ENCODE data around the gene GTF2F2.

Gene GTF2F2

DNA sequence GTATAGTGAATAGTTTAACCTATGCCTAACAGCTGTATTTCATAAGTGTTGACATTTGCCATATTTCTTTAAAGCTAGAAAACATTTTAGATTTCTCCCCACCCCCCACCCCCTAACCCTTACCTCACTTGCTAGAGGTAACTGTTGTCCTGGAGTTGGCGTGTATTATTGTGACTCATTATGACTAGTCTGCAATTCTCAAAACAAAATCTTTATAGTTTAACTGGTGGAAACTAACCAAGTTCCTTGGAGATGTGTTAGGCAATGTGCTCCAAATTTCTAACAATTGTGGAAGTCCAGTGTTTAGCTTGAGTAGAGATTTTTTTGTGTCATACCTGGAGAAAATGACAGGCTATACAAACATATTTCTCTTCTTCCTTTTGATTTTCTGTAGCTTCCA is 42.5 kb downstream of the GTF2F2 start:
- DNase-seq (ENCODE audit: low read depth), result no peak
- no peak overlapping the region for H3K4me3 ChIP-seq (ENCODE audit: low read depth, low read length)
- TF ChIP-seq, protein P1, sequence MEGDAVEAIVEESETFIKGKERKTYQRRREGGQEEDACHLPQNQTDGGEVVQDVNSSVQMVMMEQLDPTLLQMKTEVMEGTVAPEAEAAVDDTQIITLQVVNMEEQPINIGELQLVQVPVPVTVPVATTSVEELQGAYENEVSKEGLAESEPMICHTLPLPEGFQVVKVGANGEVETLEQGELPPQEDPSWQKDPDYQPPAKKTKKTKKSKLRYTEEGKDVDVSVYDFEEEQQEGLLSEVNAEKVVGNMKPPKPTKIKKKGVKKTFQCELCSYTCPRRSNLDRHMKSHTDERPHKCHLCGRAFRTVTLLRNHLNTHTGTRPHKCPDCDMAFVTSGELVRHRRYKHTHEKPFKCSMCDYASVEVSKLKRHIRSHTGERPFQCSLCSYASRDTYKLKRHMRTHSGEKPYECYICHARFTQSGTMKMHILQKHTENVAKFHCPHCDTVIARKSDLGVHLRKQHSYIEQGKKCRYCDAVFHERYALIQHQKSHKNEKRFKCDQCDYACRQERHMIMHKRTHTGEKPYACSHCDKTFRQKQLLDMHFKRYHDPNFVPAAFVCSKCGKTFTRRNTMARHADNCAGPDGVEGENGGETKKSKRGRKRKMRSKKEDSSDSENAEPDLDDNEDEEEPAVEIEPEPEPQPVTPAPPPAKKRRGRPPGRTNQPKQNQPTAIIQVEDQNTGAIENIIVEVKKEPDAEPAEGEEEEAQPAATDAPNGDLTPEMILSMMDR (IDR thresholded peaks at IDR 0.05; ENCODE audit: low read depth, low read length, missing control alignments), result no peak

DNA sequence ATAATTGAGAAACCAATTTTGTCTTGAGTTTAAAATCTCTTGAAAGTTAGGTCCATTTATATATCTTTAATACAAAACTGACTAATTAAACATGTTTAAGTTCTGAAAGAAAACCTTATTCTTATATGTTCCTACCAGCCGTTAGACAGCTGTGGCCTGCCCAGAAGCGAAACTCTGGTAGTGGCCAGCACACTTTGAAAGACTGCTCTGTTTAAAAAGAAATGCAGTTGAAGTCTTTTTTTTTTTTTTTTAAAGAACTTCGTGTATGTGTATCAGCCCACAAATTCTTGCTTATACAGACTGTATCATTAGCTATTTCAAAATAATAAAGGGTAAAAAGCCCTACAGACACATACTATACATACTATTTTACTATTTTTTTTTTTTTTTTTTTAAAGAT is 46.5 kb downstream of the GTF2F2 start:
- no peak for DNase-seq (ENCODE audit: low read depth)
- no peak overlapping the region for H3K4me3 ChIP-seq (ENCODE audit: low read depth, low read length)

DNA sequence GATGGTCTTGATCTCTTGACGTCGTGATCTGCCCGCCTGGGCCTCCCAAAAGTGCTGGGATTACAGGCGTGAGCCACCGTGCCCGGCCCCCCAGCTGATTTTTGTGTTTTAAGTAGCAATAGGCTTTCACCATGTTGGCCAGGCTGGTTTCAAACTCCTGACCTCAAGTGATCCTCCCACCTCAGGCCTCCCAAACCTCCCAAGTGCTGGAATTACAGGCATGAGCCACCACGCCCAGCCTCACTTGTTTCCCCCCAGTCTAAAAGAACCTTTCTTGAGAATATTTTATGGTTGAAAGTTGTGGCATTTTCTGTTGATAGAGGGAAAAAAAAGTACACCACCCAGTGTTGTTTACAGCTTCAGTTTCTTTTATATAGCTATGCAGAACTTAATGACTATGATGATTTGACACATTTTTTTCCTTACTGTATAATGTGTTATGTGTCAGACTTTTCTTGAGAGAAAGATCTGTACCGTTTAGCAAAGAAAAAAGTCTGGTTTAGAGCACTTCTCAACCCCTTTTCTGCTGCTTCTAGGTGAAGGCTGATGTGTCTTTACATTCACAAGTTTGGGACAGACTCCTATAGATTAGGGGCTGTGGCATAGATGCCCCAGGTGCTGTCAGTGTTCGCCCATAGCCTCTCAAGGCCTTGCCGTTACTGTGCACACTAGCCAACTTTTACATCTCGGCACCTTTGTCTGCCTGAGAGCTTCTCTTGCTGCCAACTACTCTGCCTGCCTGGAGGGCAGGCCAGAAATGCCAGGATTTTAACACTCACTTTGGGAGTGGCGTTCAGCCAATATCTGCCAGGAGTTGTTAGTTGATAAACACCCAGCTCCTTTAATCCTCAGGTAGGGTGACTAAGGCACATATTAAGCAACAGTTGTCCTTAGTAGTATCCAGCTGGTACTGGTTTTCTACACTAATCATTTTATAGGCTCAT is 47.6 kb downstream of the GTF2F2 start:
- no peak overlapping the region for H3K4me3 ChIP-seq (ENCODE audit: low read depth, low read length)
- DNase-seq (ENCODE audit: low read depth), result no peak
- TF ChIP-seq, protein P1 (IDR thresholded peaks at IDR 0.05; ENCODE audit: low read depth, low read length, missing control alignments), result no peak

More for the DNA sequence above, 46.5 kb downstream of the GTF2F2 start:
- TF ChIP-seq, protein P1 (IDR thresholded peaks at IDR 0.05; ENCODE audit: low read depth, low read length, missing control alignments), result no peak

DNA sequence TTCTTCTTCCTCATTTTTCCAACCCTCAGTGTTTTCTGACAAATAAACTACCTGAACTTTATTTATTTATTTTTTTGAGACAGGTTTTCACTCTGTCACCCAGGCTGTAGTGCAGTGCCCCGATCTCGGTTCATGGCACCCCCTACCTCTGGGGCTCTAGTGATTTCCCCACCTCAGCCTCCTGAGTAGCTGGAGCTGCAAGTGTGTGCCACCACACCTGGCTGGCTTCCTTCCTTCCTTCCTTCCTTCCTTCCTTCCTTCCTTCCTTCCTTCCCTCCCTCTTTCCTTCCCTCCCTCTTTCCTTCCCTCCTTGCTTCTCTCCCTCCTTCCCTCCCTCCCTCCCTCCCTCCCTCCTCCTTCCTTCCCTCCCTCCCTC is 48.2 kb downstream of the GTF2F2 start:
- H3K4me3 ChIP-seq (ENCODE audit: low read depth, low read length), result no peak overlapping the region

DNA sequence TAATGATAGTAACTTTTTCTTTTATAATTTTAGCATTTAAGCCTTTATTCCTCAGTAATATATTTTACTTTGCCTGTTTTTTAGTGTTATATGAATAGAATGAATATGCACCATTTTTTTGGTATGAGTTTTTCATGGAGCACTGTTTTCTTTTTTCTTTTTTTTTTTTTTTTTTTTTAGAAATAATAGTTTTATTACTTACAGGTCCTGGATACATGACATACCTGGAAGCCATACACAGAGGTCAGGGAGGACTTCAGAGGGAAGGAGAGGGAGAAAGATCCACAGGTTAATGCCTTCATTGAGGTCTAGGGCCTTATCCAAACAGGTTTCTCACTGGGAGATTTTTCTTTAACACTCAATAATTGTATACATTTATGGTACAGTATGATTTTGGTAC is 54.2 kb downstream of the GTF2F2 start:
- no peak overlapping the region for H3K4me3 ChIP-seq (ENCODE audit: low read depth, low read length)

More for the DNA sequence above, 48.2 kb downstream of the GTF2F2 start:
- DNase-seq (ENCODE audit: low read depth), result no peak
- TF ChIP-seq, protein P1 (IDR thresholded peaks at IDR 0.05; ENCODE audit: low read depth, low read length, missing control alignments), result no peak

DNA sequence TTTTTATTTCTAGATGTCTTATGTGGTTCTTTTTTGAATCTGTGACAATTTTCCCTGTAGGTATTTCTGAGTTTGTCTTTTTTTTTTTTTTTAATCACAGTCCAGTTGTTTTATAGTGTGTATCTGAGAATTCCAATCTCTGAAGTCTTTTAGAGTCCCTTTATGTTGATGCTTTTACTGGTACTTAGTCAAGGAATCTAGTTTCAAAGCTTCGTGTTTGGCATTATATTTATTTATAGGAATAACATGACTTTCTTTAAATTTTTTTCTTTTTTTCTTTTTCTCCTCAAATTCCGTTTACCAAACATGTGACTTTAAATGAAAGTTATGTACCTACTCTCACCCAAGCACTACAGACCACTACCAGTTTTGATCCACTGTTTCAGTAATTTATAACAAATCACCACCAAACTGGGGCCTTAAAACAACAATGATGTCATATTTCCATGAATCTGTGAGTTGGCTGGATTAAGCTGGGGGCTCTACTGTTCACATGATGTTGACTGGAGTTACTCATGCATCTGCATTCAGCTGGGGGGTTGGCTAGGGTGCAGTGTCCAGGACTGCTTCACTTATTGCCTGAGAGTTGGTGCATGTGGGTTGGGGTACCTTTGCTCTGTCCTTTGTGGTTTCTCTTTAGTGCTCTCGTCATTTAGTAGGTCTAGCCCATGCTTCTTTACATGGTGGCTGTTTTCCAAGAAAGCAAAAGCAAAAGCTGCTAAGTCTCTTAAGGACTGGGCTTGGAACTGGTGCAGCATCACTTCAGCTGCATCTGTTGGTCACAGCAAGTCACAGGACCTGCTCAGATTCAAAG is 58.2 kb downstream of the GTF2F2 start:
- no peak overlapping the region for H3K4me3 ChIP-seq (ENCODE audit: low read depth, low read length)
- TF ChIP-seq, protein P1 (IDR thresholded peaks at IDR 0.05; ENCODE audit: low read depth, low read length, missing control alignments), result no peak
- DNase-seq (ENCODE audit: low read depth), result no peak

More for the DNA sequence above, 54.2 kb downstream of the GTF2F2 start:
- TF ChIP-seq, protein P1 (IDR thresholded peaks at IDR 0.05; ENCODE audit: low read depth, low read length, missing control alignments), result no peak
- DNase-seq (ENCODE audit: low read depth), result no peak

Measured in GM12864 (cell line).